Left forelimb (tissue), 1 donor: ENCODE results near the gene KIF1A.
"Not testable (repeated sequence)": the region's sequence is repeated elsewhere in the genome, so short reads cannot be mapped to it uniquely, and the experiment has no call there.

Source experiments
- DNase-seq: peaks from one replicate; pipeline ENCODE4 v3.0.0-alpha.2; 2018; ENCODE audit warnings: low spot score

Gene KIF1A

GRCh38 chr2:240846873-240847595 is 27.0 kb upstream of the KIF1A start:
- no peak for DNase-seq

DNA sequence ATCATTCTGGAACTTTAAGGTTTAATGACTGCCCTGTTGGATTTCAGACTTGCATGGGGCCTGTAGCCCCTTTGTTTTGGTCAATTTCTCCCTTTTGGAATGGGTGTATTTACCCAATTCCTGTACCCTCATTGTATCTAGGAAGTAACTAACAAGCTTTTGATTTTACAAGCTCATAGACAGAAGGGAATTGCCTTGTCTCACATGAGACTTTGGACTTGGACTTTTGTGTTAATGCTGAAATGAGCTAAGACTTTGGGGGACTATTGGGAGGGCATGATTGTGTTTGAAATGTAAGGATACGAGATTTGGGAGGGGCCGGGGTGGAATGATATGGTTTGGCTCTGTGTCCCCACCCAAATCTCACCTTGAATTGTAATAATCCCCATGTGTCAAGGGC is 26.3 kb upstream of the KIF1A start:
- not testable (repeated sequence) for DNase-seq

DNA sequence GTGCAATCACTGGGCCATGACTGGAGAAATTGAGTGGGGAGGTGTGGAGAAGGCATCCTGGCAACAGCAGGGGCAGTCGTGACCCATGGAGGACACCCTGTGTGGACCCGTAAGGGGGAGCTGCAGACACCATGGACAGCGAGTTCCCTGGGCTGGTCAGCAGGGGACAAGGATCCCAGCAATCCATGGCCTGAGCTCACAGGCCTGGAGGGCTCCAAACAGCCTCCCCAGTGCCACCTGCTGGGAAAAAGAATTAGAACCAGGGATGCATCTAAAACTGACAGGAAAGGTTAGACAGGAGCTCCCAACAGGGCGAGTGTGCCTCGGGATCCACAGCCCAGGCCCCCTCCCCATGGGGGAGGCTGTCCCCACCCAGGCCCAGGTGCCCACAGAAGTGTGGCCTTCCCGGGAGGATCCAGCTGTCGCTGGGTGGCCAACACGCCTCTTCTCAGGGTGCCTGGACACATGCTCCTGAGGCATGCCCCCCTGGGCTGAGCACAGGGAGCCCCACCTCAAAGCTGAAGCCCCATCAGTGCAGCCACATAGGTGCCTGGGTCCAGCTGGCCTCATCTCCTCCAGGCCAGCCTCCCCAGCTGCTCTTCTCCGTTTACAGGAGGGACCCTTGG is 20.5 kb upstream of the KIF1A start:
- no peak for DNase-seq

DNA sequence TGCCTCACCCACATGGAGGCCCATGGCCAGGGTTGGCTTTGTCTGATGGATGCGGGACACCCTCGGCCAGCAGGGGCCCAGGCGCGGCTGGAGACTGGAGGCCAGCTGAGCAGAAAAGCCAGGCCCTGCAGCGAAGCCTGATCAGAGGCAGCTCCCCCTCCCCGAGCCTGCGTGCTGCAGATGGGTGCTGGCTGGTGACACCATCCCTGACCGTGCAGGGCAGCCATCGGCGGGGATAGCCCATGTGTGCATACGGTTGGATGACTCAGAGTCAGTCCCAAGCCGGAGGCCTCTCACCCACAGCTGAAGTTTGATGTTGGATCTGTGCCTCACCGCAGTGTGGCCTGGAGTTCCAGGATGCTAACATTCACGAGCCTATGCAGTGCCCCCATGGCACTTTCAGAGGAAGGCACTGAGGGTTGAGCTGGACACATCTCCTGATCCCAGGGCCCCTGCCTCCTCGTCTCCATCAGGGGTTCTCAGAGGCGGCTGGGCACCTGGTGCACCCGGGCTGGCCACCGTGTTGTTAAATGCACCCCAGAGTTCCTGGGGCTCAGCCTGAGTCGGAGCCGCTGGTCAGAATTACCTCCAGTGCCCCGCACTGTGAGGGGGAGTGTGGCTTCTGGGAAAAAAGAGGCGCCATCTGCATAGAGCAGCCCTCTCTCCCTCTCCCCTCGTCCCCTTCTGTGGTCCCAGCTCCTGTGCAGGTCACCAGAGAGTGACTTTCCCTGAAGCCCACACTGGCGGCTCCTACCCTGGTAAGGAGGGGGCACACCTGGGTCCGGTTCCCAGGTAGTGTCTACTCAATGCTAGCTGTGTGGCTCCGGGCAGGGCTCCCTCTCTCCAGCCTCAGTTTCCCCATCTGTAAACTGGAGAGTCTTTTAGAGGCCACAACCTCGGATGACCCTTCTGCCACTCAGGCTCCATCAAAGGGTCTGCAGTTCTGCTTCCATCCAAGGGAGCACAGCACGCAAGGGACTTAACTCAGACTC is 19.4 kb upstream of the KIF1A start:
- no peak for DNase-seq

DNA sequence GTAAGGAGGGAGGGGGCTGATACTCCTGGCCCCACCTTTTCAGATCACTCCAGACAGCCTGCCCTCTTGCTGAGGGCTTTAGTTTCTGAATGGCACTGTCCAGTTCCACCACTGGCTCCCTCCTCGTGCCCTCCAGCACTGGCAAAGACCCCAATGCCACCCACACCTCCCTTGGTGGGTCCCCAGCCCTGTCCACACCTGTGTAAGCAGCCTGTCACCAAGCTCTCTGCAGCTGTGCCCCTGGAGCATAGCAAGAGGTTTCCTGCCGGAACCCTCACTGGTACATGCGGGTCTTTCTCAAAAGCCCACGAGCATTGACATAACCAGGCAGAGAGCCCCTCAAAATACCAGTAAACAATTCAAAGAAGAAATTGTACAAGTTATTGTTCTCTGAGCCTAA is 17.6 kb upstream of the KIF1A start:
- DNase-seq: no peak

- DNase-seq: no peak
Observed at GRCh38 chr2:240836781-240837467, 16.9 kb upstream of the KIF1A start.

- no peak for DNase-seq
Observed at GRCh38 chr2:240835528-240835927, 15.5 kb upstream of the KIF1A start.

- no peak for DNase-seq
Observed at GRCh38 chr2:240834377-240834975, 14.5 kb upstream of the KIF1A start.

DNA sequence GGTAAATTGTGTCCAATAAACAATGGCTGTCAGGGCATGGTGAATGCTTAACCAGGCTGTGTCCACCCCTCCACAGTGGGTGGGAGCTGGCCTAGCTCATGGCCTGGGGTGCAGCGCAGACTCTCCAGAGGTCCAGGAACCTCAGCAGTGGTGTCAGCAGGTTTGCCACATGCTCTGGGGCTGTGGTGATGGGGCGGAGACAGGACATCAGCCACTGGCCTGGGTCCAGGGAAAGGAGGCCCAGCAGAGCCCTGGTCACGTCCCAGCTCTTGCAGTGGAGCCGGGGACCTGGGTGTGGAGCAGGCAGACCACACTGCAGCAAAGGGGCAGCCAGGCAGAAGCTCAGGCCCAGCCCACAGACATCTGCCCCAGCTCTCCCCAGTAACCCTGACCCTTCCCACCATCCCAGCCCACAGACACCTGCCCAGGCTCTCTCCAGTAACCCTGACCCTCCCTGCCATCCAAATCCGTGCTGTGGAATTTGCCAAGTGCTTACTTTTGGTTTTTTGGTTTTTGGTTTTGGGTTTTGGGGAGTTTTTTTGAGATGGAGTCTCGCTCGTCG is 13.8 kb upstream of the KIF1A start:
- DNase-seq: no peak

- DNase-seq: no peak
Observed at GRCh38 chr2:240832921-240833494, 13.0 kb upstream of the KIF1A start.

DNA sequence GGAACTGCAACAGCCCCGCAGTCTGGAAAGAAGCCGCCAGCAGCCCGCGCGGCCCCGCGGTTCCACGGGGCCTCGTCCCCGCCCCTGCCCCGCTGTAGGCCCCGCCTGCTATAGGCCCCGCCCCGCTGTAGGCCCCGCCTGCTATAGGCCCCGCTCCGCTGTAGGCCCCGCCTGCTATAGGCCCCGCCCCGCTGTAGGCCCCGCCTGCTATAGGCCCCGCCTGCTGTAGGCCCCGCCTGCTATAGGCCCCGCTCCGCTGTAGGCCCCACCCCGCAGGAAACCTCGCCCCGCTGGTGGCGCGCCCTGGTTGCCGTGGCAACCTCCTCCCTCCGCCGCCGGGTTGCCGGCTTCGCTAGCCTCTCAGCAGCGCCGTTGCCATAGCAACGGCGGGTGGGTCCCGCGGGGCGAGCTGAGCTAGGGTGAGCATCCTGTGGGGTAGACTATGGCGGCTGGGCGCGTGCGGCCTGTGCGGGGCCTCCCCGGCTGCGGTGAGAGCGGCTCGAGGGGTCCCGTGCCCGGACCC is 12.2 kb upstream of the KIF1A start:
- DNase-seq: peak; percentile 86

- no peak for DNase-seq
Observed at GRCh38 chr2:240831594-240832204, 11.7 kb upstream of the KIF1A start.

DNA sequence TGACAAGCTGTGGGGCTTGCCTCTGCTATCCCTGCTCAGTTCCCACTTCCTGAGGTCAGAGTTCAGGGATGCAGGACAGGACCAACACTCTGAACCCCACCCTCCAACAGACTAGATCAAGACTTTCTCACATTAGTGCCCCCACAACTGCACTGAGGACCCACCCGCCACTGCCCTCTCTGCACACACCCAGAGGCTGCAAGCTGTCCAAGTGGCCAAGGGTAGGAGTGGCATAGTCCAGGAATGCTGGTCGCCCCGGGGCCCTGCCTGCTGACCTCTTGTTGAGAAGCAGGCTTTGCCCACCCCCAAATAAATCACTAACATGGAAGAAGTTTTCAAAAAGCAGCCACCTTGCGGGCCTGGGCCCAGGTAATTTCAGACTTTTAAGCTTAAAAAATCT is 5.5 kb upstream of the KIF1A start:
- DNase-seq: no peak

- DNase-seq: no peak
Observed at GRCh38 chr2:240823449-240824336, 3.7 kb upstream of the KIF1A start.

GRCh38 chr2:240822280-240822847 is 2.3 kb upstream of the KIF1A start:
- DNase-seq: no peak

GRCh38 chr2:240821429-240821778 is 1.4 kb upstream of the KIF1A start:
- no peak for DNase-seq

DNA sequence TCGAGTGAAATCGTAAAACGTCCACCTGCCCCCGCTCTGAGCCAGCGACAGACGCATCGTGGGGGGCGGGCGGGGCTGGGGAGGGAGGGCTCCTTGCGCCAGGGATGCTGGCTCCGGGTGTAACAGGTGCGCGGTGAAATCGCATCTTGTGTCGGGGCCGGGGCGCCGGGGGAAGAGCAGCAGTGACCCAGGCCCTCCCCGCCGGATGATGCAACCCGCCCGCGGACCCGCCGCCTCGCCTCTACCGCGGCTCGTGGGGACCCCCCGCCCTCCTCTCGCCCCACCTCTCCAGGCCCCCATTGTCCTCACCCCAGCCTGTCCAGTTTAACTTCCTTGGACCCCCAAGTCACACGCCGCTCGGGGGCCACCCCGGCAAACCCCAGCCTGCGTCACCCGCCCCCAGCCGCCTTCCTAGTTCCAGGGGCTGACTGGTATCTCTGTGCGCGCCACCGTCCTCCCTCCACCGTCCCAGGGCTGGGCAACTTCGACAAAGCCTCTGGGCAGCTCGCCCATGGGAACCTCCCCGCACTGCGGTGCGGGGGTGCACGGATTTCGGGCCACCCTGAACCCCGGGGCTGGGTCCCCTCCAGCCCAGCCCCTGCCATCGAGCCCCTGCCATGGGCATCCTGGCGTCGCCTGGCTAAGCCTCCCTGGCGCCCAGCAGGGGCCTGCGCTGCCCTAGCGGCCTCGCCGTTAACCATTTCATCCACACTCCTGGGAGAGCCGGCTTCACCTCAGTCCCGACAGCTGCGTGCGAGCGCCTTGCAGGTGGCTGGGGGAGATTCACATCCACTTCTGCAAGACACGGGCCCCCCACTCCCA is 799 bp upstream of the KIF1A start:
- no peak for DNase-seq
